HEK293 (cell line): Measurements from ENCODE around the gene ABCF1.
A peak's percentile ranks its signal among the peaks of the same experiment; 100 is the strongest.

Experiments
- CTCF ChIA-PET: fragments of 350-600 bp; formaldehyde crosslinking; extraction: SDS; loops from one replicate; lab custom pipeline; 2021; ENCODE audit warnings: antibody characterized with exemption; lab: Yijun Ruan, JAX
- POLR2A ChIA-PET: fragments of 300-600 bp; formaldehyde crosslinking; extraction: SDS; loops from one replicate; lab custom pipeline; 2020; ENCODE audit warnings: antibody characterized with exemption, inconsistent platforms; lab: Yijun Ruan, JAX
- H3K27ac ChIP-seq: fragments of 200-500 bp; sonication (Bioruptor generic); 2 replicates; pipeline ENCODE4 v1.5.1; 2014; ENCODE audit warnings: low read depth, low read length, control low read depth, inconsistent platforms; ENCODE audit errors: extremely low read depth
- H3K36me3 ChIP-seq, 2 experiments: fragments of 200-500 bp in 1 of 2; sonication (Bioruptor generic) in 1 of 2; 1 replicate in 1 of 2; 2 replicates in 1 of 2; pipeline ENCODE4 v1.5.1; 2014 to 2017; ENCODE audit warnings: inconsistent platforms in 2 of 2, low read length in 2 of 2; ENCODE audit not compliant: control insufficient read depth in 2 of 2, insufficient read depth in 1 of 2
- H3K4me1 ChIP-seq: fragments of 200-500 bp; sonication (Bioruptor generic); 2 replicates; pipeline ENCODE4 v1.5.1; 2014; ENCODE audit warnings: mild to moderate bottlenecking, low read length, inconsistent platforms; ENCODE audit not compliant: control insufficient read depth, insufficient read depth
- H3K4me3 ChIP-seq: 2 replicates; pipeline ENCODE4 v1.5.1; 2011; ENCODE audit warnings: low read depth, mild to moderate bottlenecking, control low read depth, low read length, moderate library complexity
- H3K9me3 ChIP-seq: fragments of 200-500 bp; sonication (Bioruptor generic); 2 replicates; pipeline ENCODE4 v1.5.1; 2014; ENCODE audit warnings: low read depth, low read length, inconsistent platforms; ENCODE audit not compliant: control insufficient read depth, insufficient read depth
- GLIS1 ChIP-seq: fragments of 450-650 bp; formaldehyde crosslinking; IDR thresholded peaks from 2 replicates; pipeline ENCODE4 v1.5.1; 2016; ENCODE audit warnings: missing biosample characterization, missing genetic modification characterization
- KLF10 ChIP-seq: fragments of 450-650 bp; IDR thresholded peaks from 2 replicates; pipeline ENCODE4 v1.5.1; 2018; ENCODE audit warnings: missing biosample characterization, mild to moderate bottlenecking, missing genetic modification characterization
- SALL2 ChIP-seq: fragments of 450-650 bp; formaldehyde crosslinking; IDR thresholded peaks from 2 replicates; pipeline ENCODE4 v1.5.0; 2017; ENCODE audit warnings: missing biosample characterization, mild to moderate bottlenecking, missing genetic modification characterization, borderline replicate concordance
- SP3 ChIP-seq: fragments of 450-650 bp; formaldehyde crosslinking; IDR thresholded peaks from 2 replicates; pipeline ENCODE4 v1.5.1; 2016; ENCODE audit warnings: missing biosample characterization, missing genetic modification characterization
- ZBTB20 ChIP-seq: fragments of 450-650 bp; formaldehyde crosslinking; IDR thresholded peaks from 2 replicates; pipeline ENCODE4 v1.5.1; 2016; ENCODE audit warnings: missing biosample characterization, missing genetic modification characterization
- ZIC2 ChIP-seq: fragments of 450-650 bp; formaldehyde crosslinking; IDR thresholded peaks from 2 replicates; pipeline ENCODE4 v1.5.1; 2016; ENCODE audit warnings: missing biosample characterization, missing genetic modification characterization
- ZNF174 ChIP-seq: fragments of 450-650 bp; formaldehyde crosslinking; IDR thresholded peaks from 2 replicates; pipeline ENCODE4 v1.5.0; 2017; ENCODE audit warnings: missing biosample characterization, mild to moderate bottlenecking, missing genetic modification characterization
- ZNF202 ChIP-seq: fragments of 450-650 bp; formaldehyde crosslinking; IDR thresholded peaks from 2 replicates; pipeline ENCODE4 v1.5.1; 2016; ENCODE audit warnings: missing biosample characterization, missing genetic modification characterization, borderline replicate concordance
- ZNF266 ChIP-seq: fragments of 450-650 bp; formaldehyde crosslinking; IDR thresholded peaks from 2 replicates; pipeline ENCODE4 v1.5.1; 2016; ENCODE audit warnings: missing biosample characterization, missing genetic modification characterization, low read depth
- ZNF335 ChIP-seq: fragments of 450-650 bp; formaldehyde crosslinking; conservative IDR thresholded peaks from 2 replicates; pipeline ENCODE4 v1.5.1; 2016; ENCODE audit warnings: missing biosample characterization, missing genetic modification characterization
- ZNF514 ChIP-seq: fragments of 450-650 bp; formaldehyde crosslinking; IDR thresholded peaks from 2 replicates; pipeline ENCODE4 v1.5.1; 2016; ENCODE audit warnings: missing biosample characterization, missing genetic modification characterization
- ZNF529 ChIP-seq: fragments of 450-650 bp; formaldehyde crosslinking; IDR thresholded peaks from 2 replicates; pipeline ENCODE4 v1.5.1; 2017; ENCODE audit warnings: missing genetic modification characterization, missing biosample characterization; ENCODE audit not compliant: insufficient replicate concordance
- ZNF596 ChIP-seq: fragments of 450-650 bp; IDR thresholded peaks from 2 replicates; pipeline ENCODE4 v1.5.0; 2018; ENCODE audit warnings: missing biosample characterization, mild to moderate bottlenecking, missing genetic modification characterization, moderate library complexity
- ZNF600 ChIP-seq: fragments of 450-650 bp; formaldehyde crosslinking; IDR thresholded peaks from 2 replicates; pipeline ENCODE4 v1.5.1; 2016; ENCODE audit warnings: missing biosample characterization, missing genetic modification characterization
- ZNF707 ChIP-seq: fragments of 450-650 bp; formaldehyde crosslinking; IDR thresholded peaks from 2 replicates; pipeline ENCODE4 v1.5.1; 2016; ENCODE audit warnings: missing biosample characterization, missing genetic modification characterization
- ZNF768 ChIP-seq: fragments of 450-650 bp; formaldehyde crosslinking; IDR thresholded peaks from 2 replicates; pipeline ENCODE4 v1.5.1; 2018; ENCODE audit warnings: missing biosample characterization, mild to moderate bottlenecking, missing genetic modification characterization
- ZNF777 ChIP-seq: fragments of 450-650 bp; formaldehyde crosslinking; IDR thresholded peaks from 2 replicates; pipeline ENCODE4 v1.5.1; 2017; ENCODE audit warnings: missing biosample characterization, missing genetic modification characterization, borderline replicate concordance
- ZNF791 ChIP-seq: fragments of 450-650 bp; formaldehyde crosslinking; IDR thresholded peaks from 2 replicates; pipeline ENCODE4 v1.5.1; 2016; ENCODE audit warnings: missing biosample characterization, missing genetic modification characterization
- ZSCAN23 ChIP-seq: fragments of 450-650 bp; formaldehyde crosslinking; IDR thresholded peaks from 2 replicates; pipeline ENCODE4 v1.5.1; 2016; ENCODE audit warnings: missing biosample characterization, missing genetic modification characterization
- ZSCAN30 ChIP-seq: fragments of 450-650 bp; IDR thresholded peaks from 2 replicates; pipeline ENCODE4 v1.5.1; 2018; ENCODE audit warnings: missing biosample characterization, mild to moderate bottlenecking, missing genetic modification characterization, moderate library complexity
- TF ChIP-seq, protein P1 (sequence below): fragments of 450-650 bp; formaldehyde crosslinking; IDR thresholded peaks from 2 replicates; pipeline ENCODE4 v1.5.1; 2016; ENCODE audit warnings: missing biosample characterization, missing genetic modification characterization
- TF ChIP-seq, protein P2 (sequence below): fragments of 450-650 bp; formaldehyde crosslinking; conservative IDR thresholded peaks from 2 replicates; pipeline ENCODE4 v1.5.1; 2016; ENCODE audit warnings: low read depth, missing biosample characterization, missing genetic modification characterization
- TF ChIP-seq, protein P3 (sequence below): fragments of 450-650 bp; formaldehyde crosslinking; IDR thresholded peaks from 2 replicates; pipeline ENCODE4 v1.5.1; 2016; ENCODE audit warnings: missing biosample characterization, missing genetic modification characterization
- TF ChIP-seq, protein P4 (sequence below): fragments of 450-650 bp; formaldehyde crosslinking; IDR thresholded peaks from 2 replicates; pipeline ENCODE4 v1.5.1; 2017; ENCODE audit warnings: missing biosample characterization, missing genetic modification characterization

ABCF1 gene

DNA sequence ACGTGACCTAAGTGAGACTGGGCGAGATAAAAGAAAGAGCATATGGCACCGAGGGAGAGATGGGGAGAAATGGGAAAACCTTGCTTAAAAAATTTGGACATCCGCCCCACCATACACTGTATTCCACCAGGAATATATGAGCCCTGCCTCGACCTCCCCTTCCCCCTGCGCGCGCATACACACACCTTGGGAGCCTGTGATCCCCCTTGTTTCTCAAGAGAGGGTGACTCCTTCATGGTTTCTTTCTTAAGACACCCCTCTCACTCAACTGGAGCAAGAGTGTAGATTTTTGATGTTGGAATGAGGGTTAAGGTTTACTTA lies 480 bp downstream of the ABCF1 start:
- H3K4me1 ChIP-seq = peaks cover 9% of the 10 kb centered on the region; the same call in 1 of the 2 replicates
- CTCF ChIA-PET = interaction anchor here (0.6 to 2.1 kb wide), 5 partner anchors 16 to 410 kb away, joined by 3 to 11 read pairs (median 4); no protein-coding TSS in a partner anchor
- POLR2A ChIA-PET = interaction anchor here (0.6 to 2.4 kb wide), 21 partner anchors 10 to 342 kb away, joined by 3 to 41 read pairs (median 4); partner anchors contain the start of genes GNL1, MDC1, PRR3 and VARS2

DNA sequence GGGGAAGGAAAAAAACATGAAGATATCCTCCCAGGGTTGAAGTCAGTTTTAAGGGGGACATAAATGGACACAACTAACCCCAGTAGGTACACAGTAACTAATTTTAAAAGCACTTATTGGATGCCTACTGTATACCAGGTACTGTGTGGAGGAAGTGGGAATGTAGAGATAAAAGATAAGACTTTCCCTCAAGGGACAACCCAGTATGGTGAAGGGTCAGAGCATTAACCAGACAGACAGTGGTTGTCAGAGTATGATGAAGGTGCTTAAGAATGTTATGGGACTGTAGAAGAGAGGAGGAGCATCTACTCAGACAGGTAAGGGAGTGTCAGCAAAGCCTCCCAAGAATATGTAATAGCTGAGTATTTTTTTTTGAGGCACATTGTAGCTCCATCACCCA lies 906 bp downstream of the ABCF1 start:
- TF ChIP-seq ZSCAN23 (tag by site-specific recombination) = no peak
- no peak for TF ChIP-seq ZNF768 (tag by site-specific recombination)
- no peak for TF ChIP-seq ZNF529
- no peak for TF ChIP-seq ZIC2 (tag by site-specific recombination)
- no peak for TF ChIP-seq ZNF707 (tag by site-specific recombination)
- TF ChIP-seq SALL2 (tag by site-specific recombination) = no peak
- TF ChIP-seq ZNF335 = no peak
- TF ChIP-seq, protein P1, sequence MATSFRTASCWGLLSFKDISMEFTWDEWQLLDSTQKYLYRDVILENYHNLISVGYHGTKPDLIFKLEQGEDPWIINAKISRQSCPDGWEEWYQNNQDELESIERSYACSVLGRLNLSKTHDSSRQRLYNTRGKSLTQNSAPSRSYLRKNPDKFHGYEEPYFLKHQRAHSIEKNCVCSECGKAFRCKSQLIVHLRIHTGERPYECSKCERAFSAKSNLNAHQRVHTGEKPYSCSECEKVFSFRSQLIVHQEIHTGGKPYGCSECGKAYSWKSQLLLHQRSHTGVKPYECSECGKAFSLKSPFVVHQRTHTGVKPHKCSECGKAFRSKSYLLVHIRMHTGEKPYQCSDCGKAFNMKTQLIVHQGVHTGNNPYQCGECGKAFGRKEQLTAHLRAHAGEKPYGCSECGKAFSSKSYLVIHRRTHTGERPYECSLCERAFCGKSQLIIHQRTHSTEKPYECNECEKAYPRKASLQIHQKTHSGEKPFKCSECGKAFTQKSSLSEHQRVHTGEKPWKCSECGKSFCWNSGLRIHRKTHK (tag by site-specific recombination) = no peak
- no peak for TF ChIP-seq SP3 (tag by site-specific recombination)
- TF ChIP-seq, all 188 proteins: peak for 0
- CTCF ChIA-PET = interaction anchor here (0.6 kb wide), 1 partner anchor 27 kb away, joined by 3 read pairs; no protein-coding TSS in a partner anchor
- POLR2A ChIA-PET = interaction anchor here (0.6 kb wide), 1 partner anchor 105 kb away, joined by 5 read pairs; no protein-coding TSS in a partner anchor
- H3K4me1 ChIP-seq = peaks cover 9% of the 10 kb centered on the region; the same call in 1 of the 2 replicates
- peaks cover 22 to 30% of the 10 kb centered on the region in 2 experiments for H3K36me3 ChIP-seq
- H3K4me3 ChIP-seq = peak overlapping the region; percentile 94
- no peak overlapping the region; the same call in 1 of the 2 replicates for H3K27ac ChIP-seq
- no peaks in the 10 kb centered on the region for H3K9me3 ChIP-seq

More for the DNA sequence above, 480 bp downstream of the ABCF1 start:
- peaks cover 18 to 26% of the 10 kb centered on the region in 2 experiments for H3K36me3 ChIP-seq
- H3K4me3 ChIP-seq = peak overlapping the region; percentile 94
- TF ChIP-seq ZBTB20 (peak; percentile 50; the same call in 1 of the 2 replicates), GLIS1 (tag by site-specific recombination) (no peak), ZNF266 (tag by site-specific recombination) (0 out of 2 replicates have a peak, but pooled peaks have one; percentile 6), ZSCAN30 (tag by site-specific recombination) (no peak), ZNF202 (tag by site-specific recombination) (no peak), ZNF600 (tag by site-specific recombination) (no peak), ZNF514 (tag by site-specific recombination) (no peak)
- no peaks in the 10 kb centered on the region for H3K9me3 ChIP-seq
- peak overlapping the region; percentile 64 for H3K27ac ChIP-seq

DNA sequence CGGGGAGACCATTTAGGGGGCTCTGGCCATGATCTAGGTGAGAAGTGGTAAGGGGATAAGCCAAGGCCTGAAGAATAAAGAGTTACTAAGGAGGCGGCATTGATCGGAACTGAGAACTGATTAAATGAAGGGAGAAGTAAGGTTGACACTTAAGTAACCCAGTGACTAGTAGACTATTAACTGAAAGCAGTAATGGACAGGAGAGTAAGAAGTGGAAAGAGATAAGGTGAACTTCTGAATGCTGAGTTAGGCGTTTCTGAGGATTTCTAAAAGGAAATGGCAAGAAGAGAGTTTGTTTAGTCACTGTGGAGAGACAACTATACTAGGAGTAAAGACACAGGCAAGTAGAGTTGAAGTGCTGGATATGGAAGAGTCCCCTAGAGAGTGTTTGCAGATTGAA lies 1.9 kb downstream of the ABCF1 start:
- Histone ChIP-seq H3K36me3 (peaks cover 32 to 40% of the 10 kb centered on the region in 2 experiments), H3K4me1 (peaks cover 9% of the 10 kb centered on the region; the same call in 1 of the 2 replicates), H3K9me3 (no peaks in the 10 kb centered on the region), H3K4me3 (no peak overlapping the region), H3K27ac (no peak overlapping the region)
- POLR2A ChIA-PET = interaction anchor here (1.0 kb wide), 2 partner anchors 40 to 42 kb away, joined by 3 to 5 read pairs; no protein-coding TSS in a partner anchor
- CTCF ChIA-PET = interaction anchor here (0.6 to 1.3 kb wide), 3 partner anchors 32 to 157 kb away, joined by 3 to 4 read pairs (median 3); no protein-coding TSS in a partner anchor
- TF ChIP-seq ZNF777 (no peak), KLF10 (no peak), ZNF174 (no peak), ZNF791 (no peak), ZNF596 (tag by site-specific recombination) (no peak)
- TF ChIP-seq, protein P2, sequence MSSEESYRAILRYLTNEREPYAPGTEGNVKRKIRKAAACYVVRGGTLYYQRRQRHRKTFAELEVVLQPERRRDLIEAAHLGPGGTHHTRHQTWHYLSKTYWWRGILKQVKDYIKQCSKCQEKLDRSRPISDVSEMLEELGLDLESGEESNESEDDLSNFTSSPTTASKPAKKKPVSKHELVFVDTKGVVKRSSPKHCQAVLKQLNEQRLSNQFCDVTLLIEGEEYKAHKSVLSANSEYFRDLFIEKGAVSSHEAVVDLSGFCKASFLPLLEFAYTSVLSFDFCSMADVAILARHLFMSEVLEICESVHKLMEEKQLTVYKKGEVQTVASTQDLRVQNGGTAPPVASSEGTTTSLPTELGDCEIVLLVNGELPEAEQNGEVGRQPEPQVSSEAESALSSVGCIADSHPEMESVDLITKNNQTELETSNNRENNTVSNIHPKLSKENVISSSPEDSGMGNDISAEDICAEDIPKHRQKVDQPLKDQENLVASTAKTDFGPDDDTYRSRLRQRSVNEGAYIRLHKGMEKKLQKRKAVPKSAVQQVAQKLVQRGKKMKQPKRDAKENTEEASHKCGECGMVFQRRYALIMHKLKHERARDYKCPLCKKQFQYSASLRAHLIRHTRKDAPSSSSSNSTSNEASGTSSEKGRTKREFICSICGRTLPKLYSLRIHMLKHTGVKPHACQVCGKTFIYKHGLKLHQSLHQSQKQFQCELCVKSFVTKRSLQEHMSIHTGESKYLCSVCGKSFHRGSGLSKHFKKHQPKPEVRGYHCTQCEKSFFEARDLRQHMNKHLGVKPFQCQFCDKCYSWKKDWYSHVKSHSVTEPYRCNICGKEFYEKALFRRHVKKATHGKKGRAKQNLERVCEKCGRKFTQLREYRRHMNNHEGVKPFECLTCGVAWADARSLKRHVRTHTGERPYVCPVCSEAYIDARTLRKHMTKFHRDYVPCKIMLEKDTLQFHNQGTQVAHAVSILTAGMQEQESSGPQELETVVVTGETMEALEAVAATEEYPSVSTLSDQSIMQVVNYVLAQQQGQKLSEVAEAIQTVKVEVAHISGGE (tag by site-specific recombination) = no peak
- TF ChIP-seq, protein P3, sequence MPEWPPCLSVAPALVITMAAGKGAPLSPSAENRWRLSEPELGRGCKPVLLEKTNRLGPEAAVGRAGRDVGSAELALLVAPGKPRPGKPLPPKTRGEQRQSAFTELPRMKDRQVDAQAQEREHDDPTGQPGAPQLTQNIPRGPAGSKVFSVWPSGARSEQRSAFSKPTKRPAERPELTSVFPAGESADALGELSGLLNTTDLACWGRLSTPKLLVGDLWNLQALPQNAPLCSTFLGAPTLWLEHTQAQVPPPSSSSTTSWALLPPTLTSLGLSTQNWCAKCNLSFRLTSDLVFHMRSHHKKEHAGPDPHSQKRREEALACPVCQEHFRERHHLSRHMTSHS = no peak
- TF ChIP-seq, protein P4, sequence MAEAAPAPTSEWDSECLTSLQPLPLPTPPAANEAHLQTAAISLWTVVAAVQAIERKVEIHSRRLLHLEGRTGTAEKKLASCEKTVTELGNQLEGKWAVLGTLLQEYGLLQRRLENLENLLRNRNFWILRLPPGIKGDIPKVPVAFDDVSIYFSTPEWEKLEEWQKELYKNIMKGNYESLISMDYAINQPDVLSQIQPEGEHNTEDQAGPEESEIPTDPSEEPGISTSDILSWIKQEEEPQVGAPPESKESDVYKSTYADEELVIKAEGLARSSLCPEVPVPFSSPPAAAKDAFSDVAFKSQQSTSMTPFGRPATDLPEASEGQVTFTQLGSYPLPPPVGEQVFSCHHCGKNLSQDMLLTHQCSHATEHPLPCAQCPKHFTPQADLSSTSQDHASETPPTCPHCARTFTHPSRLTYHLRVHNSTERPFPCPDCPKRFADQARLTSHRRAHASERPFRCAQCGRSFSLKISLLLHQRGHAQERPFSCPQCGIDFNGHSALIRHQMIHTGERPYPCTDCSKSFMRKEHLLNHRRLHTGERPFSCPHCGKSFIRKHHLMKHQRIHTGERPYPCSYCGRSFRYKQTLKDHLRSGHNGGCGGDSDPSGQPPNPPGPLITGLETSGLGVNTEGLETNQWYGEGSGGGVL (tag by site-specific recombination) = no peak
